SHP77 (cell line): ENCODE results near the gene SLX9.

ENCODE experiments used
- DNase-seq, 2 experiments: peaks; one replicate each; lab custom pipeline; 2025; lab: John Stamatoyannopoulos, UW

SLX9 gene

DNA sequence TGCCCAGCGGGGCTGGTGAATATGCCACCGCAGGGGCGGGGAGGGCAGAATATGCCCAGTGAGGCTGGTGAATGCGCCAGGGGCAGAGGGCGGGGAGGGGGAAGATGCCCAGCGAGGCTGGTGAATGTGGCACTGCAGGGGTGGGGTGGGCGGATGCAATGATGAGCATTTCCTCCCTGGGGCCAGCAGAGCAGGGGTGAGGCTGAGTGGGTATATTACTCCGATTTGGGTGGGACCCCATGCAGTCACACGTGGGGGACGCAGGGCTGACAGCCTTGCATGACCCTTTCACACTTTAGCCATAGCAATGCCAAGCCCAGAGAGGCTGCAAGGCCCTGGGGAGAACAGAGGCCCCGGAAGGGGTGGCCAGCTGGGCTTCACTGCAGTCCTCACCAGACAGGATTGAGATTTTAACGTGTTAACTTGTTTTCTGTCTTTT lies 9.3 kb upstream of the SLX9 start:
- DNase-seq, result no peak

- DNase-seq, result no peak
Measured at GRCh38 chr21:44931137-44931500, 8.7 kb upstream of the SLX9 start.

- no peak for DNase-seq
Measured at GRCh38 chr21:44931501-44932407, 8.1 kb upstream of the SLX9 start.

- no peak for DNase-seq
Measured at GRCh38 chr21:44932408-44933181, 7.2 kb upstream of the SLX9 start.

- no peak for DNase-seq
Measured at GRCh38 chr21:44933199-44933917, 6.5 kb upstream of the SLX9 start.

DNA sequence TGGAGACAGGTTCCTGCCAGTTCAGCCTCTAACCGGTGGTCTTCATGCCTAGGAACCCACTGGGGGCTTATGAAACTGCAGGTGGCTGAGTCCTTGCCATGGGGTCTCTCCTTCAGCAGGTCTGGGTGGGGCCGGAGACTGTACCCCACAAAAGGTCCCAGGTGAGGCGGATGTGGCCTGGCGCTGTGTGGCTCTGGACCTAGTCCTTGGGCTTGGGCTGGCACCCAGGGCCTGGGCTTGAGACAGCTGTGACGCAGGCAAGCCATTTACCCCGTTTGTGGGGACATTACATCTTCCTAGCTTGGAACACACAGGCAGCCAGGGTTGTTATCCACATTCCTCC lies 5.9 kb upstream of the SLX9 start:
- no peak for DNase-seq

DNA sequence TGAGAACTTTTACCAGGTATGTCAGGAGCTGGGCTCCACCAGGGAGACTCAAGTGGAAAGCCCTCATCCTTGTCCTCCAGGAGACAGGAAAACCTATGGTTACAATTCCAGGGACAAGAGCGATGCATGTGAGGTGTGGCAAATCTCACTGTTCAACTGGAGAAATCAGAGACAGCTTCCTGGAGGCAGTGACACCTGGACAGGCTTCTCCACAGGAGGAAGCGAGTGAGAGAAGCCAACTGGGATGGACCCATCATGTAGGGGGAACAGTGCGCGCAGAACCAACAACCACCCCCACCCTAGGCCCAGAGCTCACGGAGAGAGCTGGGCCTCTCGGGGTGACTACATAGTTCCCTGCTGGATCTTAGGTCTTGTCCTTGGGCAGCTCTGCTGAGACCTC lies 5.6 kb upstream of the SLX9 start:
- DNase-seq, result no peak

DNA sequence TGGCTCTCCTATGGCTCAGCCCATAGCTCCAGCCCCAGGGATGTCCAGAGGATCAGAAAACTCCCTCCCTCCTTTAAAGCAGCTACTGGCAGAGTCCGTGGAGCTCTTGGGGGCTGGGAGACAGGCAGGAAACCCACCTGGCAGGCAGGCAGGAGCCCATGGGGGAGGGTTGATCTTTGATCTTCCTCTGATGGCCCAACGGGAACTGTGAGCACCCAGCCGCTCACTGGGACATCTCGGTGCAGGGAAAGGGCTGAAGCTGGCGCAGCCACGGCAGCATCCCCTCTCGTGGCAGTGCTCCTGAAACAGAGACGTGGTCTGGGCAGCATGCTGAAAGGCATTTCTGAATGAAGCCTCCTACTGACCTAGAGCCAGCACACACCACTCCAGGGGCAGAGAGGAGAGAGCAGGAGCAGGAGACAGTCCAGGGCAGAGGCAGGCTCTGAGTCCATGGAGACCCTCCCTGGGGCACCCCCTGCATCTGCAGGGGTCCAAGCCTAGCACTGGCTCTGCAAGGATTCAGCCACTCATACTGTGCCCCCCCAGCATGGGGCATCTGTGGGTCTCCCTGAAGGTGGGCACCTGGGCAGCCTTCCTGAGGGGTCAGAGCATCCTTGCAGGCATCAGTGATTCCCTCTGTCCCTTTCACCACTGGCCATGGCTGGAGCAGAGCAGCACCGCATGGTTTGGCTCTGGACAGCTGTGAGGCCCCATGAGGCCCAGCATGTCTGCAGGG lies 4.9 kb upstream of the SLX9 start:
- no peak for DNase-seq

DNA sequence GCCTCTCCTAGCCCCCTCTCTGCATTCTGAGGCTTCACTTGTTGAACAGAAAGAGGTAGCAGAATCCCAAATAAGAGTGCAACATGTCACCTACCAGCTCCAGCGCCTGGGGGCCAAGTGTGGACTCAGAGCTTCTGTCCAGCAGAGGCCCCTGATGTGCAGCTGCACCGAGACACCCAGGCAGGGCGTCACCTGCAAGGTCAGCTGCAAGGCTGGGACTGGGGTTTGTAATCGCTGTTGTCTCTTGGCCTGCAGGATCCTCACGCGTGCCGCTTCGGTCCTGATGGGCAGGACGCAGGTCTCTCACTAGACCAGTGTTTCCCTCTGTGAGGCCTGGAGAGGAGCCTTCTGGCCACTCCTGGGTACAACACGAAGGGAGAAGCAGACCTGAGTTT lies 4.3 kb upstream of the SLX9 start:
- DNase-seq, result no peak

DNA sequence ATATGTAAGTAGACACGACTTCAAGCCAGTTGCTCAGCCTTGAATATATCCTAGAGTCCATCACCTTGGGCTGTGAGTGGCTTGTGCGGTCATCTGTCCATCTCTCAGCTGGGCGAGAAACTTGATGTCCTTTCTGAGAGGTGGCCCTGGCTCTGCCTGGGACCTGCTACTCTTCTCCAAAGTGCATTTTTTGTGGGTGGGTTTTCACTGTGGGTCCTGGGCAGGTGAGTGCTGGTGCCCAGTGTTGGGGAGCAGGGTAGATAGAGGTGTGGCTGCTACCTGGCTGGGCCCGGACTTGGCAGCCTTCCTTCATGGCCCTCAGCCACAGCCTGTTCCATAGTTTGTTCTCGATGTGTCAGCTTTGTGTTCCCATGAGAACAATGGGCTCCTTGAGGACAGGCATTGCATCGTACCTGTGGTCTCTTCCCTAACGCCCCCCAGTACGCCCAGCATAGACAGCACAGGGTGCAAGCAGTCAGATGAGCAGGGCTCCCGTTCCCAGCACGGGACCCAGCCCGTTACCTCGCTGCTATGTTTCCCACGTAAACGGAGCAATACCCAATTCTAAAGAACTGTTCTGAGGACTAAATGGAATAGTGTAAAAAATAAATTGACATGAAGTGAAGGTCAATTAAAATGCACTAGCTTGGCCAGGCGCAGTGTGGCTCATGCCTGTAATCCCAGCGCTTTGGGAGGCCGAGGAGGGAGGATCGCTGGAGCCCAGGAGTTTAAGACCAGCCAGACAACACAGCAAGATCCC lies 877 bp upstream of the SLX9 start:
- no peak for DNase-seq

DNA sequence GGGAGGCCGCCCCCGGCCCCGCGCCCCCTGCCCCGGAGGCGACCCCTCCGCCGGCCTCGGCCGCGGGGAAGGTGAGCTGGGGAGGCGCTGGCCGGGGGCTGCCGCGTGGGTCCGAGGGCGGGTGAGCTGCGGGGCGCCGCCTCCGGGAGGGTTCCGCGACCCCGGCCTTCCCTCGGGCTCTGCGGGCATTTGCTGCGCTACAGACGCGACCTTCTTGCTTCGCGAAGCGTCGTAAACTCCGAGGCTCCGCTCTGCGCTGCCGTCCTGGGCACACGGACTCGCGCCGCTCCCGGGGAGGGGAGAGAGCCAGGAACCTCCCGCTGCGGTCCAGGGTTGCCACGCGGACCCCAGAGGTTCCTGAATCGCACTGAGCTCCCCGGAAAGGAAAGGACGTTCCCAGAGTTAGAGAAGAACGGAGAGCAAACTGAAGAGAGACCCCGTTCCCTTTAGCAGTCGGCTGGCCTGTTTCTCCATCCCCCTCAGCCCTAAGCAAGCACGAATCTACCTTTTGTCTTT lies 345 bp downstream of the SLX9 start:
- DNase-seq, result no peak

- no peak for DNase-seq
Measured at GRCh38 chr21:44941567-44941966, 1.7 kb downstream of the SLX9 start.

GRCh38 chr21:44942566-44942965 lies 2.7 kb downstream of the SLX9 start:
- DNase-seq, result no peak

GRCh38 chr21:44943005-44943685 lies 3.3 kb downstream of the SLX9 start:
- no peak for DNase-seq

GRCh38 chr21:44943686-44944550 lies 4.1 kb downstream of the SLX9 start:
- DNase-seq, result no peak

DNA sequence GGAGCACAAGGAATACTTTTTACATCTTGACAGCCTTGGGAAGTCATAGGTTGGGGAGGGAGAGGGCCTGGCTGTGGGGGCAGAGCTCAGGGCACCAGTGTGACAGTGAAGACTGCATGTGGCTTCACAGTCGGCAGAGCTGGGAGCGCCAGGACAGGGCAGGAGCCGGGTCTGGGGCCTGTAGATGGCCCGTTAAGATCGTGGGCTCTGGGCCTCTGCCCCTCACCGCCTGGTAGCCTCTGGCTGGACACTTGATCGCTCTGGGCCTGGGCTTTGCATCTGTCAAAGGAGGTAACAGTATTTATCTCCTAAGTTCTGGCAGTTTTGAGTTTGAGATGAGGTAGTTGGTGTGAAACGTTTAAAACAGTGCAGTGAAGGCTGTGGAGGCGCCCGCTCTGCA lies 4.8 kb downstream of the SLX9 start:
- DNase-seq, result no peak

DNA sequence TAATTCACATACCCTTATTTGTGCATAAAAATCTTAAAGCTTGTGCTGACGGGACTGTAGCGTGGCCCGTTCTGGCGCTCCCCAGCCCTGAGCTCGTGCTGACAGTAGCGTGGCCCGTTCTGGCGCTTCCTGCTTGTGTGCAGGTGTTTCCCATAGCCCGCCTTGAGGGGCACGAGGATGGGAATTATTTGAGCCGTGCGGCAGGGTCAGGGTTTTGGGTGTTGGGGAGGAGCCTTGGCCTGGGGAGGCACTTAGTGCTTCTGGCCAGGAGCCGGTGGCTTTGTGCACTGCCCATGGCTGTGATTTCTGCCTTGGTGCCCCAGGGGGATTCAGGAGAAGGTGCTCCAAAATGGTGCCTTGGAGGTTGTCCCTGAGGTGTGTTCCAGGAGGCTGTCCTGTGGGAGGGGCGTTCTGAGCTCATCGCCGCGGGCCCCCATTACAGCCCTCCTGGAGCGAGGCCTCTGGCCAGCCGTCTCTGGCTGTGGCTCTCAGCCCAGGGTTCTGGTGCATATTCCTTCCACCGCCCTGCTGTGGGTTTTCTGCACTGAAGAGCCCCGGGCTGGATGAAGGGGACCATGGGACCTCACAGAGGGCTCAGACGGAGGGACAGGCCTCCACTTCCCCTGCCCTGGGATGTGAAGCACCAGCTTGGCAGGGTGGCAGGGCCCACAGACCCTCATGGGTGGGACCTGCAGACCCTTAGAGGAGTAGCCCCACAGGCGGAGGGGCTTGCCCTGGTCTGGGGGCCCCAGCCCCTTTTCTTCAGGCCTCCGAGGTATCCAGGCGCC lies 6.6 kb downstream of the SLX9 start:
- no peak for DNase-seq

GRCh38 chr21:44947111-44947929 lies 7.5 kb downstream of the SLX9 start:
- DNase-seq, result no peak
